ENCODE data around the gene DENND6A.

DENND6A gene, protein sequence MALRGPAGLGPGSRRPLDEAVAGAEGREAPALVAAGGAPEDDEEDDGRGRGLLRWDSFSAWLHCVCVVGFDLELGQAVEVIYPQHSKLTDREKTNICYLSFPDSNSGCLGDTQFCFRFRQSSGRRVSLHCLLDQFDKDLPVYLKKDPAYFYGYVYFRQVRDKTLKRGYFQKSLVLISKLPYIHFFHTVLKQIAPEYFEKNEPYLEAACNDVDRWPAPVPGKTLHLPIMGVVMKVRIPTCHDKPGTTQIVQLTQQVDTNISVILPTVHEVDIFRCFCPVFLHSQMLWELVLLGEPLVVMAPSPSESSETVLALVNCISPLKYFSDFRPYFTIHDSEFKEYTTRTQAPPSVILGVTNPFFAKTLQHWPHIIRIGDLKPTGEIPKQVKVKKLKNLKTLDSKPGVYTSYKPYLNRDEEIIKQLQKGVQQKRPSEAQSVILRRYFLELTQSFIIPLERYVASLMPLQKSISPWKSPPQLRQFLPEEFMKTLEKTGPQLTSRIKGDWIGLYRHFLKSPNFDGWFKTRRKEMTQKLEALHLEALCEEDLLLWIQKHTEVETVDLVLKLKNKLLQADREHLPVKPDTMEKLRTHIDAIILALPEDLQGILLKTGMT

DNA sequence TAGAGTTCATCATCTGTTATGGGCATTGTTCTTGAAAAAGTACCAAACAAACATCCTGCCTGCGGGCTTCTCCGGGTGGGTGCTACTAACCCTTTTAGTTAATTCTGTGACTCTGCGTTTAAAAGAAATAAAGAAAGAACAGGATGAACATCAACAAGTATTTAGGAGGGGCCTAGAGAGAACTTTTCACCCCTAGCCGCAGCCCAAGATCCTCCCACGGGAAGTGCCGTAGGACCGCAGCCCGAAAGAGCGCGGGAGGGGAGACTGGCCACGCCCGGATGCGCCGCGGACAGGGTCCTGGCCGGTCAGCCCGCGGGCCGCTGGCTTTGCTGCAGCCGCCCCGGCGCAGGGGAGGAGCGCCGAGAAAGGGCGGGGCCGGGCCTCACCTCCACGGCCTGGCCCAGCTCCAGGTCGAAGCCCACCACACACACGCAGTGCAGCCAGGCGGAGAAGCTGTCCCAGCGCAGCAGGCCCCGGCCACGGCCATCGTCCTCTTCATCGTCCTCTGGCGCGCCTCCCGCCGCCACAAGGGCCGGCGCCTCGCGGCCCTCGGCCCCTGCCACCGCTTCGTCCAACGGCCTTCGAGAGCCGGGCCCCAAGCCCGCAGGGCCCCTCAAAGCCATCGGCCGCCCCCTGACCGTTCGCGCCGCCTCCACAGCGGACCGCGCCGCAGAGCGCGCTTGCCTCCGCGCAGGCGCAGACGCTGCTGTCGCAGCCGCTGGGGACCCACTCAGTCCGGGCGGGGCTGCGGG is at the start of gene DENND6A:
Gene DENND6A, minus strand, starts transcription at position 682 of the 752 bp plus-strand sequence. Its CDS starts 59 bp downstream, at position 623.
- in situ Hi-C loops (cut with HindIII; ENCODE audit: low sequenced_read_pairs) = no loop called here
- DNase-seq (ENCODE audit: low read depth, low spot score) = peak; percentile 91
- peak within 1 kb of the TSS; percentile 70 for H3K4me3 ChIP-seq (ENCODE audit: low read depth, low read length)
- TF ChIP-seq, protein P1, sequence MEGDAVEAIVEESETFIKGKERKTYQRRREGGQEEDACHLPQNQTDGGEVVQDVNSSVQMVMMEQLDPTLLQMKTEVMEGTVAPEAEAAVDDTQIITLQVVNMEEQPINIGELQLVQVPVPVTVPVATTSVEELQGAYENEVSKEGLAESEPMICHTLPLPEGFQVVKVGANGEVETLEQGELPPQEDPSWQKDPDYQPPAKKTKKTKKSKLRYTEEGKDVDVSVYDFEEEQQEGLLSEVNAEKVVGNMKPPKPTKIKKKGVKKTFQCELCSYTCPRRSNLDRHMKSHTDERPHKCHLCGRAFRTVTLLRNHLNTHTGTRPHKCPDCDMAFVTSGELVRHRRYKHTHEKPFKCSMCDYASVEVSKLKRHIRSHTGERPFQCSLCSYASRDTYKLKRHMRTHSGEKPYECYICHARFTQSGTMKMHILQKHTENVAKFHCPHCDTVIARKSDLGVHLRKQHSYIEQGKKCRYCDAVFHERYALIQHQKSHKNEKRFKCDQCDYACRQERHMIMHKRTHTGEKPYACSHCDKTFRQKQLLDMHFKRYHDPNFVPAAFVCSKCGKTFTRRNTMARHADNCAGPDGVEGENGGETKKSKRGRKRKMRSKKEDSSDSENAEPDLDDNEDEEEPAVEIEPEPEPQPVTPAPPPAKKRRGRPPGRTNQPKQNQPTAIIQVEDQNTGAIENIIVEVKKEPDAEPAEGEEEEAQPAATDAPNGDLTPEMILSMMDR (IDR thresholded peaks at IDR 0.05; ENCODE audit: low read depth, low read length) = no peak

DNA sequence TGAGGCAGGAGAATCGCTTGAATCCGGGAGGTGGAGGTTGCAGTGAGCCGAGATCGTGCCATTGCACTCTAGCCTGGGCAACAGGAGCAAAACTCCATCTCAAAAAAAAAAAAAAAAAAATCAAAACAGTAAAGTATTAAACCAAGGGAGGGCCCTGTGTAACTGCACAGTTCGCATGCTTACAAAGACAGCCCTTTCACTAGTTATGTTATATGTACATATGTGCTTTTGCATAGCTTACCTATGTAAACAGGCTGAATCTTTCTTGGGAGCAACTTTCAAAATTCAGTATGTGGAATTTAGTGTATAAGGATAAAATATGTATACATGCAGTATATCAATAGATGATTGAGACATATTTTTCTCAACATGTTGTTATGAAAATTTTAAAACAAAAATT is 47.1 kb upstream of the DENND6A start:
- TF ChIP-seq, protein P1 (IDR thresholded peaks at IDR 0.05; ENCODE audit: low read depth, low read length) = no peak

DNA sequence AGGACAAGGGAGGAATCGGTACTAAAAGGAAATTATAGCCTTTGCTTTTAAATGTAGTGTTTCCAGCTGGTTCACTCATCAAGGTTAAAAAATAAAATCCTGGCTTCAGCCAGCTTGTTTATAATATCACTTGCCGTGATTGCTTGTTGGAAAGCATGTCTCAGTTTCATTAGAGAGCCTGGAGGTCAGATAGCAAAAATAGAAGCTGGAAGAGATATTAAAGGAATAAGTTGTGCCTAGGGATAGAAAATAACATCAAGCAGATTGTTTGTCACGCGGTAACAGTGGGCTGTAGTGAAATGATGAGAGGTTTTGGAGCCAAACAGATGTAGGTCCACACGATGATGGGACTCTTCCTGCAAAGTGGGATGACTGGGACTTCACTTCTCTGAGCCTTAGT is 45.5 kb upstream of the DENND6A start:
- DNase-seq (ENCODE audit: low read depth, low spot score) = no peak
- in situ Hi-C loops (cut with HindIII; ENCODE audit: low sequenced_read_pairs) = no loop called here
- no peak overlapping the region for H3K4me3 ChIP-seq (ENCODE audit: low read depth, low read length)
- TF ChIP-seq, protein P1 (IDR thresholded peaks at IDR 0.05; ENCODE audit: low read depth, low read length) = no peak

More for the DNA sequence above, 47.1 kb upstream of the DENND6A start:
- no peak overlapping the region for H3K4me3 ChIP-seq (ENCODE audit: low read depth, low read length)
- DNase-seq (ENCODE audit: low read depth, low spot score) = no peak
- in situ Hi-C loops (cut with HindIII; ENCODE audit: low sequenced_read_pairs) = no loop called here

DNA sequence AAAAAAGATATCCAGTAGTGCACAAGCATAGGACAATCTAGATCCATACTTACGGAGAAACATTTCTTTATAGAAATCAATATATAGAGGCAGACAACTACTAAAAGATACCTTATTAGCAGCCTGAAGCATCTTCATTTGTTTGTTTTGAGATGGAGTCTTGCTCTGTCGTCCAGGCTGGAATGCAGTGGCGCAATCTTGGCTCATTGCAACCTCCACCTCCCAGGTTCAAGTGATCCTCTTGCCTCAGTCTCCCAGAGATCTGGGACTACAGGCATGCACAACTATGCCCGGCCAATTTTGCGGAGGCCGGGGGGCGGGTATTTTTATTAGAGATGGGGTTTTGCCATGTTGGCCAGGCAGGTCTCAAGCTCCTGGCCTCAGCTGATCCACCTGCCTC is 45.0 kb upstream of the DENND6A start:
- in situ Hi-C loops (cut with HindIII; ENCODE audit: low sequenced_read_pairs) = no loop called here
- no peak for DNase-seq (ENCODE audit: low read depth, low spot score)
- TF ChIP-seq, protein P1 (IDR thresholded peaks at IDR 0.05; ENCODE audit: low read depth, low read length) = no peak
- no peak overlapping the region for H3K4me3 ChIP-seq (ENCODE audit: low read depth, low read length)

DNA sequence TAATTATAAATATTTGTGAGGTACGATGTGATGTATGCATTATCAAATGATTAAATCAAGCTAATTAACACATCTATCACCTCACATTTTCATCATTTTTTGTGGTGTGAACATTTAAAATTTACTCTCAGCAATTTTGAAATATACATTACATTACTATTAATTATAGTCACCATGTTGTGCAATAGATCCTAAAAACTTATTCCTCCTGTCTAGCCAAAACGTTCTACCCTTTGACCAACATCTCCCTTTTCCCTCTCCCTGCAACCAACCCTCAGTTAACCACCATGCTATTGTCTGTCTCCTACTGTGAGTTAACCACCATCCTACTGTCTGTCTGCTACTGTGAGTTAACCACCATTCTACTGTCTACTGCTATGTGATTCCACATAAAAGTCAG is 42.5 kb upstream of the DENND6A start:
- no peak for DNase-seq (ENCODE audit: low read depth, low spot score)
- TF ChIP-seq, protein P1 (IDR thresholded peaks at IDR 0.05; ENCODE audit: low read depth, low read length) = no peak
- H3K4me3 ChIP-seq (ENCODE audit: low read depth, low read length) = no peak overlapping the region
- in situ Hi-C loops (cut with HindIII; ENCODE audit: low sequenced_read_pairs) = no loop called here

DNA sequence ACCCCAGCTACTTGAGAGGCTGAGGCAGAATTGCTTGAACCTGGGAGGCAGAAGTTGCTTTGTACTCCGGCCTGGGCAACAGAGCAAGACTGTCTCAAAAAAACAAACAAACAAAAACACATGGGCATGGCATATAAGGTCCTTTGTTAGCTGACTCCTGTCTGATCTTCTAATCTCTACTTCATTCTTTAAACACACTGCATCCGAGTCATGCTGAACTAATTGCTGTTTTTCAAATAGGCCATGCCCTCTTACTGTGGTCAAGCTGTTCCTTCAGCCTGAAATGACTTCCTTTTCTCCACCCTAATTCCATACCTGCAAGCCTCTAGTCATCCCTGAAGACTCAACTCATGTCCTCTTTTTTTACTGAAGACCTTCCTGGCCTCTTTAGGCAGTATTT is 40.9 kb upstream of the DENND6A start:
- TF ChIP-seq, protein P1 (IDR thresholded peaks at IDR 0.05; ENCODE audit: low read depth, low read length) = no peak
- in situ Hi-C loops (cut with HindIII; ENCODE audit: low sequenced_read_pairs) = no loop called here
- no peak overlapping the region for H3K4me3 ChIP-seq (ENCODE audit: low read depth, low read length)
- DNase-seq (ENCODE audit: low read depth, low spot score) = no peak
